ENCODE data around the gene MKS1.
A peak's percentile ranks its signal among the peaks of the same experiment; 100 is the strongest.

GRCh38 chr17:58215685-58216084 lies 3.4 kb downstream of the MKS1 start:
- TF ChIP-seq POLR2AphosphoS5 (IDR thresholded peaks at IDR 0.05; ENCODE audit: low read depth, low read length) (no peak), ZNF274 (IDR thresholded peaks at IDR 0.05; ENCODE audit: borderline replicate concordance, extremely low read depth, low read length) (no peak), CTCF (IDR thresholded peaks at IDR 0.05; ENCODE audit: control extremely low read depth in 1 of 3, insufficient read depth in 1 of 3, low read depth in 1 of 3, low read length in 3 of 3) (peak; percentile 6 to 28 (median 11); a peak in 3 of 4 replicates), JUND (IDR thresholded peaks at IDR 0.05; ENCODE audit: low read length) (no peak), SP1 (IDR thresholded peaks at IDR 0.05; ENCODE audit: low read depth, low read length) (no peak), HDAC6 (IDR thresholded peaks at IDR 0.05; ENCODE audit: low read depth, low read length) (no peak), TAF7 (optimal IDR thresholded peaks at IDR 0.05; ENCODE audit: borderline replicate concordance, low read depth, low read length) (no peak), MAX (IDR thresholded peaks at IDR 0.05) (no peak), ATF3 (IDR thresholded peaks at IDR 0.05; ENCODE audit: insufficient read depth, low read depth, low read length) (no peak), SIX5 (IDR thresholded peaks at IDR 0.05; ENCODE audit: low read depth, low read length) (no peak), SIN3A (conservative IDR thresholded peaks at IDR 0.05 in 1 of 2, IDR thresholded peaks at IDR 0.05 in 1 of 2; ENCODE audit: low read depth in 1 of 2, low read length in 2 of 2) (no peak), KDM1A (IDR thresholded peaks at IDR 0.05; ENCODE audit: borderline replicate concordance, low read length) (no peak), GABPA (IDR thresholded peaks at IDR 0.05; ENCODE audit: borderline replicate concordance, insufficient read depth, low read length) (no peak)

All from H1 (cell line).